CD4-positive, alpha-beta T cell treated with Interleukin-15 for 1 hour (primary cell): ENCODE measurements around the gene HKDC1.

Experiments used
- DNase-seq: peaks from one replicate; pipeline ENCODE4 v3.0.0-alpha.2; 2020

Gene HKDC1

GRCh38 chr10:69217119-69217754, 2.9 kb upstream of the HKDC1 start:
- no peak for DNase-seq

GRCh38 chr10:69218831-69219230, 1.3 kb upstream of the HKDC1 start:
- DNase-seq: no peak

- DNase-seq: no peak
These were observed 375 bp downstream of the HKDC1 start for GRCh38 chr10:69220507-69220906.

- DNase-seq: peak; percentile 62
These were observed 2.3 kb downstream of the HKDC1 start for GRCh38 chr10:69222157-69223027.

- no peak for DNase-seq
These were observed 2.9 kb downstream of the HKDC1 start for GRCh38 chr10:69223028-69223342.

- DNase-seq: no peak
These were observed 4.9 kb downstream of the HKDC1 start for GRCh38 chr10:69224862-69225657.

GRCh38 chr10:69225681-69226080, 5.5 kb downstream of the HKDC1 start:
- no peak for DNase-seq

GRCh38 chr10:69226919-69227450, 6.9 kb downstream of the HKDC1 start:
- DNase-seq: no peak

GRCh38 chr10:69228151-69228550, 8.0 kb downstream of the HKDC1 start:
- DNase-seq: no peak

GRCh38 chr10:69229616-69229916, 9.4 kb downstream of the HKDC1 start:
- DNase-seq: no peak

- DNase-seq: no peak
These were observed 10.0 kb downstream of the HKDC1 start for GRCh38 chr10:69230128-69230527.

GRCh38 chr10:69232252-69232651, 12.1 kb downstream of the HKDC1 start:
- DNase-seq: no peak

- DNase-seq: peak; percentile 42
These were observed 12.8 kb downstream of the HKDC1 start for GRCh38 chr10:69232736-69233480.

- DNase-seq: no peak
These were observed 14.3 kb downstream of the HKDC1 start for GRCh38 chr10:69234447-69234846.

GRCh38 chr10:69237528-69238159, 17.5 kb downstream of the HKDC1 start:
- DNase-seq: peak; percentile 76

- DNase-seq: no peak
These were observed 19.0 kb downstream of the HKDC1 start for GRCh38 chr10:69239136-69239535.

- DNase-seq: no peak
These were observed 19.8 kb downstream of the HKDC1 start for GRCh38 chr10:69239816-69240434.

- no peak for DNase-seq
These were observed 20.3 kb downstream of the HKDC1 start for GRCh38 chr10:69240455-69240854.

GRCh38 chr10:69241575-69241974, 21.4 kb downstream of the HKDC1 start:
- DNase-seq: no peak

GRCh38 chr10:69242040-69242851, 22.1 kb downstream of the HKDC1 start:
- DNase-seq: no peak

- no peak for DNase-seq
These were observed 22.7 kb downstream of the HKDC1 start for GRCh38 chr10:69242852-69243212.
